Ishikawa (cell line): Measurements from ENCODE around the gene MVD.

ENCODE experiments used
- CEBPB ChIP-seq: IDR thresholded peaks from 2 replicates; pipeline ENCODE4 v1.6.1; 2012
- CREB1 ChIP-seq: IDR thresholded peaks from 2 replicates; pipeline ENCODE4 v1.6.1; 2012; ENCODE audit warnings: low read depth
- EGR1 ChIP-seq: IDR thresholded peaks from 2 replicates; pipeline ENCODE4 v1.6.1; 2012
- EP300 ChIP-seq: IDR thresholded peaks from 2 replicates; pipeline ENCODE4 v1.6.1; 2012; ENCODE audit warnings: borderline replicate concordance
- FOXM1 ChIP-seq: IDR thresholded peaks from 2 replicates; pipeline ENCODE4 v1.6.1; 2012; ENCODE audit warnings: low read depth, borderline replicate concordance
- MAX ChIP-seq: IDR thresholded peaks from 2 replicates; pipeline ENCODE4 v1.6.1; 2012
- NFIC ChIP-seq: IDR thresholded peaks from 2 replicates; pipeline ENCODE4 v1.6.1; 2012
- RAD21 ChIP-seq: IDR thresholded peaks from 2 replicates; pipeline ENCODE4 v1.6.1; 2012; ENCODE audit warnings: low read depth
- REST ChIP-seq: IDR thresholded peaks from 2 replicates; pipeline ENCODE4 v1.6.1; 2012; ENCODE audit warnings: low read depth, mild to moderate bottlenecking
- TAF1 ChIP-seq: IDR thresholded peaks from 2 replicates; pipeline ENCODE4 v1.6.1; 2012; ENCODE audit warnings: low read depth, mild to moderate bottlenecking
- TCF12 ChIP-seq: IDR thresholded peaks from 2 replicates; pipeline ENCODE4 v1.6.1; 2012; ENCODE audit warnings: low read depth
- TEAD4 ChIP-seq: IDR thresholded peaks from 2 replicates; pipeline ENCODE4 v1.6.1; 2012
- USF1 ChIP-seq: IDR thresholded peaks from 2 replicates; pipeline ENCODE4 v1.6.1; 2012
- YY1 ChIP-seq: IDR thresholded peaks from 2 replicates; pipeline ENCODE4 v1.6.1; 2012; ENCODE audit warnings: low read depth
- ZBTB7A ChIP-seq: IDR thresholded peaks from 2 replicates; pipeline ENCODE4 v1.6.1; 2012; ENCODE audit warnings: low read depth

The MVD gene

GRCh38 chr16:88631920-88632586 is 30.8 kb downstream of the MVD start:
- no peak for TF ChIP-seq FOXM1

- TF ChIP-seq TEAD4 (no peak), TCF12 (no peak), YY1 (no peak)
Measured at GRCh38 chr16:88631384-88631783, 31.5 kb downstream of the MVD start.

GRCh38 chr16:88630941-88631340 is 31.9 kb downstream of the MVD start:
- TF ChIP-seq TAF1 (no peak), NFIC (no peak), EP300 (no peak), YY1 (no peak)

GRCh38 chr16:88630433-88630832 is 32.5 kb downstream of the MVD start:
- TF ChIP-seq USF1 (no peak), REST (no peak), MAX (no peak), TEAD4 (no peak), TCF12 (no peak), YY1 (no peak), CEBPB (no peak), FOXM1 (no peak), TAF1 (no peak), RAD21 (no peak), EP300 (no peak), EGR1 (no peak), CREB1 (no peak), ZBTB7A (no peak), NFIC (no peak)

GRCh38 chr16:88629835-88630234 is 33.1 kb downstream of the MVD start:
- TF ChIP-seq TEAD4 (no peak), MAX (no peak), TCF12 (no peak), YY1 (no peak)

- TF ChIP-seq YY1: no peak
- no peak for TF ChIP-seq ZBTB7A
- no peak for TF ChIP-seq EP300
- no peak for TF ChIP-seq FOXM1
- TF ChIP-seq EGR1: no peak
- no peak for TF ChIP-seq RAD21
- TF ChIP-seq CEBPB: no peak
- no peak for TF ChIP-seq REST
- no peak for TF ChIP-seq CREB1
- no peak for TF ChIP-seq TEAD4
Measured at GRCh38 chr16:88628512-88628974, 34.3 kb downstream of the MVD start.

- TF ChIP-seq TCF12 (no peak), CEBPB (no peak), CREB1 (no peak), TEAD4 (no peak), TAF1 (no peak), YY1 (no peak), EP300 (no peak), REST (no peak), EGR1 (no peak), MAX (no peak)
Measured at GRCh38 chr16:88627531-88628411, 35.1 kb downstream of the MVD start.
